ENCODE measurements around the gene CACNG3. TPM values are rescaled to one million over a fixed set of nuclear protein-coding genes. Genes with fewer than 3 reads are reported as not detected.

Gene CACNG3
- total RNA-seq, 1 donor: not detected

- DNase-seq (ENCODE audit: insufficient read length, low spot score, missing footprints): no peak
- Histone ChIP-seq H4K20me1 (ENCODE audit: insufficient read depth, low read length) (no peaks in the 10 kb centered on the region), H3K36me3 (ENCODE audit: insufficient read depth, low read length) (no peaks in the 10 kb centered on the region), H2AFZ (ENCODE audit: low read length) (no peak overlapping the region), H3K9me3 (ENCODE audit: low read depth, low read length) (no peaks in the 10 kb centered on the region), H3K4me1 (ENCODE audit: insufficient read depth, low read length) (no peaks in the 10 kb centered on the region), H3K27me3 (ENCODE audit: insufficient read depth, low read length) (no peaks in the 10 kb centered on the region), H3K79me2 (ENCODE audit: insufficient read depth, low read length) (no peaks in the 10 kb centered on the region), H3K4me2 (ENCODE audit: insufficient read depth, low read length) (no peak overlapping the region), H3K27ac (ENCODE audit: low read depth, low read length) (no peak overlapping the region), H3K4me3 (ENCODE audit: insufficient read depth, low read length) (no peak overlapping the region)
- TF ChIP-seq CTCF (IDR thresholded peaks at IDR 0.05; ENCODE audit: extremely low read depth, low read depth, low read length): no peak
These were observed 90.6 kb downstream of the CACNG3 start for GRCh38 chr16:24346734-24347133.

- Histone ChIP-seq H3K4me3 (ENCODE audit: insufficient read depth, low read length) (no peak overlapping the region), H3K9me3 (ENCODE audit: low read depth, low read length) (no peaks in the 10 kb centered on the region), H2AFZ (ENCODE audit: low read length) (no peak overlapping the region), H3K79me2 (ENCODE audit: insufficient read depth, low read length) (no peaks in the 10 kb centered on the region), H3K4me1 (ENCODE audit: insufficient read depth, low read length) (no peaks in the 10 kb centered on the region), H3K36me3 (ENCODE audit: insufficient read depth, low read length) (no peaks in the 10 kb centered on the region), H3K27ac (ENCODE audit: low read depth, low read length) (no peak overlapping the region), H4K20me1 (ENCODE audit: insufficient read depth, low read length) (no peaks in the 10 kb centered on the region), H3K4me2 (ENCODE audit: insufficient read depth, low read length) (no peak overlapping the region), H3K27me3 (ENCODE audit: insufficient read depth, low read length) (no peaks in the 10 kb centered on the region)
- no peak for DNase-seq (ENCODE audit: insufficient read length, low spot score, missing footprints)
- no peak for TF ChIP-seq CTCF (IDR thresholded peaks at IDR 0.05; ENCODE audit: extremely low read depth, low read depth, low read length)
These were observed 91.4 kb downstream of the CACNG3 start for GRCh38 chr16:24347556-24347955.

- H3K4me1 ChIP-seq (ENCODE audit: insufficient read depth, low read length): no peaks in the 10 kb centered on the region
- TF ChIP-seq CTCF (IDR thresholded peaks at IDR 0.05; ENCODE audit: extremely low read depth, low read depth, low read length): no peak
- no peak overlapping the region for H3K4me3 ChIP-seq (ENCODE audit: insufficient read depth, low read length)
These were observed 92.6 kb downstream of the CACNG3 start for GRCh38 chr16:24348545-24349290.

GRCh38 chr16:24349320-24349719, 93.2 kb downstream of the CACNG3 start:
- TF ChIP-seq CTCF (IDR thresholded peaks at IDR 0.05; ENCODE audit: extremely low read depth, low read depth, low read length): no peak
- Histone ChIP-seq H3K79me2 (ENCODE audit: insufficient read depth, low read length) (no peaks in the 10 kb centered on the region), H3K36me3 (ENCODE audit: insufficient read depth, low read length) (no peaks in the 10 kb centered on the region), H4K20me1 (ENCODE audit: insufficient read depth, low read length) (no peaks in the 10 kb centered on the region), H3K4me3 (ENCODE audit: insufficient read depth, low read length) (no peak overlapping the region), H3K4me2 (ENCODE audit: insufficient read depth, low read length) (no peak overlapping the region), H3K4me1 (ENCODE audit: insufficient read depth, low read length) (no peaks in the 10 kb centered on the region), H3K27ac (ENCODE audit: low read depth, low read length) (no peak overlapping the region), H3K9me3 (ENCODE audit: low read depth, low read length) (no peaks in the 10 kb centered on the region), H2AFZ (ENCODE audit: low read length) (no peak overlapping the region), H3K27me3 (ENCODE audit: insufficient read depth, low read length) (no peaks in the 10 kb centered on the region)
- no peak for DNase-seq (ENCODE audit: insufficient read length, low spot score, missing footprints)

More at GRCh38 chr16:24348545-24349290, 92.6 kb downstream of the CACNG3 start:
- H3K36me3 ChIP-seq (ENCODE audit: insufficient read depth, low read length): no peaks in the 10 kb centered on the region
- H4K20me1 ChIP-seq (ENCODE audit: insufficient read depth, low read length): no peaks in the 10 kb centered on the region
- no peaks in the 10 kb centered on the region for H3K27me3 ChIP-seq (ENCODE audit: insufficient read depth, low read length)
- H3K27ac ChIP-seq (ENCODE audit: low read depth, low read length): no peak overlapping the region
- H3K9me3 ChIP-seq (ENCODE audit: low read depth, low read length): no peaks in the 10 kb centered on the region
- no peak overlapping the region for H2AFZ ChIP-seq (ENCODE audit: low read length)
- no peak for DNase-seq (ENCODE audit: insufficient read length, low spot score, missing footprints)
- no peaks in the 10 kb centered on the region for H3K79me2 ChIP-seq (ENCODE audit: insufficient read depth, low read length)
- no peak overlapping the region for H3K4me2 ChIP-seq (ENCODE audit: insufficient read depth, low read length)

All from osteoblast (primary cell).